OCI-LY3 (cell line): Measurements from ENCODE around the gene FNDC4.

Experiments used
- CTCF ChIP-seq: fragments of 200-600, 300-600 bp; sonication (generic); IDR thresholded peaks from 2 replicates; pipeline ENCODE4 v1.5.1; 2014; ENCODE audit warnings: antibody characterized with exemption, low read length, low read depth
- EZH2phosphoT487 ChIP-seq: fragments of 200-600 bp; shearing (Covaris generic); IDR thresholded peaks from 2 replicates; pipeline ENCODE4 v1.6.1; 2018; ENCODE audit warnings: antibody characterized with exemption, mixed run types, low read depth

- TF ChIP-seq CTCF (no peak), EZH2phosphoT487 (no peak)
Observed at GRCh38 chr2:27489498-27490397, 5.3 kb downstream of the FNDC4 start, which contains the start of gene IFT172.
